ENCODE measurements around the gene EME2. TPM values are rescaled to one million over a fixed set of nuclear protein-coding genes. Genes with fewer than 3 reads are reported as not detected.
"Not testable (repeated sequence)": the region's sequence is repeated elsewhere in the genome, so short reads cannot be mapped to it uniquely, and the experiment has no call there.

The EME2 gene
- total RNA-seq, 1 donor from 2014 or later, result 15.3 TPM

- intact Hi-C loops (cut with DNase I), result no loop called here
- DNase-seq (ENCODE audit: low spot score), result no peak
- no peak for ATAC-seq
Measured at GRCh38 chr16:1794908-1795666, 22.5 kb downstream of the EME2 start.

GRCh38 chr16:1799263-1799662 lies 26.7 kb downstream of the EME2 start:
- DNase-seq (ENCODE audit: low spot score); ATAC-seq; intact Hi-C loops (cut with DNase I): not testable (repeated sequence)

DNA sequence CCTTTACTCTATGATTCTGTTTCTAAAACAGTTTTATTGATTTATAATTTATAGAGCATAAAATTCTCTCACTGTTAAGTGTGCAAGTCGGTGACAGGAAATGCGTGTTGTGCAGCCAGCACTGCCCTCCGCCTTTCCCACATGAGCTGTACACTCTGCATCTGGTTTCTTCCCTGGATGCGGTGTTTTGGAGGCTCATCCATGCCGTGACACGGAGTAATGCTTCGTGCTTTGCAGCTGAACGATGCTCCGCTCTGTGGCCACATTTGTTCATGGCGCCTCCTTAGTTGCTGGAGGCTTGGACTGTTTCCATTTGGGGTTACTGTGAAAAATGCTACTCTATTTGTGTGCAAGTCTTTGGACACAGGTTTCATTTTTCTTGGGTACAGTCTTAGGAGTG lies 28.1 kb downstream of the EME2 start:
- no peak for DNase-seq (ENCODE audit: low spot score)
- intact Hi-C loops (cut with DNase I), result no loop called here
- ATAC-seq, result no peak

- DNase-seq (ENCODE audit: low spot score) (no peak), ATAC-seq (no peak)
- intact Hi-C loops (cut with DNase I), result no loop called here
Measured at GRCh38 chr16:1807626-1808025, 35.0 kb downstream of the EME2 start.

DNA sequence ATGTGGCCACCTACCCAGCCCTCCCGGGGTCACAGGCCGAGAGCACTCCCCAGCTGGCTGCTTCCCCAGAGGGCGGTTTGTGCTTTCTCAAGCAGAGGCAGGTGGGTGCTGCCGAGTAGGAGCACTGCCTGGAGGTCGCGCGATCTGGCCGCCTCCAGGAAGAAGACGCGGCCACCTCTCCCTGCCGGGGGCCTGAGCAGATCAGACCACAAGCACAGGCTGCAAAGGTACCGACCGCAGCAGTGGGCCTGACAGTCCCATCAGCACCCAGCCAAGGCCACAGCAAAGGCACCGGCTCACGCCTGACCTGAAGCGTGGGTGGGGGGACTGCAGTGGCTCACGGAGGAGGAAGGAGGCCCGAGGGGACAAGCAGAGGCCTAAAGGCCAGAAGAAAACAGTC lies 36.1 kb downstream of the EME2 start:
- intact Hi-C loops (cut with DNase I), result no loop called here
- ATAC-seq, result no peak
- DNase-seq (ENCODE audit: low spot score), result no peak

GRCh38 chr16:1809281-1809801 lies 36.7 kb downstream of the EME2 start:
- no peak for DNase-seq (ENCODE audit: low spot score)
- no peak for ATAC-seq
- intact Hi-C loops (cut with DNase I), result no loop called here

GRCh38 chr16:1810106-1810505 lies 37.5 kb downstream of the EME2 start:
- ATAC-seq (no peak), DNase-seq (ENCODE audit: low spot score) (no peak)
- intact Hi-C loops (cut with DNase I), result no loop called here

GRCh38 chr16:1810536-1810935 lies 37.9 kb downstream of the EME2 start:
- no peak for DNase-seq (ENCODE audit: low spot score)
- intact Hi-C loops (cut with DNase I), result no loop called here
- ATAC-seq, result no peak

- DNase-seq (ENCODE audit: low spot score) (peak; percentile 78), ATAC-seq (peak; percentile 86)
- intact Hi-C loops (cut with DNase I), result no loop called here
Measured at GRCh38 chr16:1812732-1813163, 40.1 kb downstream of the EME2 start.

GRCh38 chr16:1815461-1815860 lies 42.9 kb downstream of the EME2 start:
- DNase-seq (ENCODE audit: low spot score) (no peak), ATAC-seq (peak; percentile 77)
- intact Hi-C loops (cut with DNase I), result no loop called here

DNA sequence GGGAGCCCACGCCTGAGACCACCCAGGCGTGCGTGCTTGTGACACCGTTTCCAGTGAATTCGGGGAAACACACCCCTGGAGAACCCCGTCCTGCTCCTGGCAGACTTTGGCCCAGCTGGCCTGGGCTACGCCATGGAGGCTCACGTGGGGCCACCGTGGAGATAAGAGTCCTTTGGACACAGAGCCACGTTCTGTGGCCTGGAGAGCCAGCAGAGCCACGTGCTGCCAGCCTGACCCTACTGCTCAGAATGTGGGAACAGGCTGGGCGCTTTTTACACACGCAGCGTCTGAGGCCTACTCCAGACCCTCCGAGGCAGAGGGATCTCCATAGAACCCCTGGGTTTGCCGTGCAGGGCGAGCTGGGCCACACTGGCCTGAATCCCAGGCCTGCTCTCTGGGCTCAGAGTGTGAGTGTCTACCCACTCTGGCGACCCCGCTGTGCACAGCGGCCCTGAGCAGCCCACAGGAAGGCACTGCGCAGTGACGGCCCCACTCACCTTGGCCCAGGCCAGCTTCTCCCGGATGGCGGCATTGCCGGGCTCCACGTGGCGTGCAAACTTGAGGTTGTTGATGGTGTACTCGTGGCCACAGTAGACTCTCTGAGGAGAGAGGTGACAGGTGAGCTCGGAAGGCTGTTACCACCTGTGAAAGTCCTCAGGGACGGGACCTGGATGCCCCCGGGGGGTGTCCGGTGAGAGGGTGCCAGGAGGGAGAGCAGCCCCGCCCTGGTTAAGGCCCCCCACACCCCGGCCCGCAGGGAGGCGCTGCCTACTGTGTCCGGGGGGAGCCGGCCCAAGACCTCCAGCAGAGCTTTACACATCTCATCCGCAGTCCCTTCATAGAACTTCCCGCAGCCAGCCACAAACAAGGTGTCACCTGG lies 44.0 kb downstream of the EME2 start:
- intact Hi-C loops (cut with DNase I), result no loop called here
- DNase-seq (ENCODE audit: low spot score), result no peak
- ATAC-seq, result no peak

- ATAC-seq (no peak), DNase-seq (ENCODE audit: low spot score) (no peak)
- intact Hi-C loops (cut with DNase I), result no loop called here
Measured at GRCh38 chr16:1817276-1817589, 44.6 kb downstream of the EME2 start.

GRCh38 chr16:1817716-1818115 lies 45.1 kb downstream of the EME2 start:
- intact Hi-C loops (cut with DNase I), result no loop called here
- DNase-seq (ENCODE audit: low spot score), result no peak
- ATAC-seq, result no peak

DNA sequence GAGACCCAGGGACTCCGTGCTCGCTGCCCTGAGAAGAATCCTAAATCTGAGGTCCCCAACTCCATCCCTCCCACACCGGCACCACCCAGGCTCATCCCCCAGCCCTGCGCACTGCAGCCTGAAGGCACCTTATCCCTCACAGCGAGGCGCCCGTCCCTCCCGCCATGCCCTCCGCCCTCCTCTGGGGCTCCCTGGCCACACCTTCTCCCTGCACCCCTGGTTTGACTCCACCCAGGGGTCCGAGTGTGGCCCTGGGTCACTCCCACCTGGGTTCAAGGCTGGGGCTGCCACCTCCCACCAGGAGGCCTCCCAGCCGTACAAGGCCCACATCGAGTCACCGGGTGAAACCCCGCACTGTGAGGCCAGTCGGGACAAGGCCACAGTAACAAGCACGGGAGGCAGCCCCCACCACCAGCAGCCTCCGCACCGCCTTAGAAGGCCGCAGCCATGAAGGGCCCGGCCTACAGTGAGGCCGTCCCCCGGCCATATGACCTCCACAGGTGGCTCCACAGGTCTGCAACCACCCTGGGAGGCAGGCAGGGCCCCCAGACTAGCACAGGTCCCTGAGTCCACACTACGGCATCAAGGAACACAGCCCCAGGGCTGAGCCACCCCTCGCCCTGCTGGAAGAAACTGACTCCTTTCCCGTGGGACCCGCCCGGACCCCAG lies 45.7 kb downstream of the EME2 start:
- no peak for ATAC-seq
- intact Hi-C loops (cut with DNase I), result no loop called here
- no peak for DNase-seq (ENCODE audit: low spot score)

- DNase-seq (ENCODE audit: low spot score) (no peak), ATAC-seq (no peak)
- intact Hi-C loops (cut with DNase I), result no loop called here
Measured at GRCh38 chr16:1818873-1819525, 46.4 kb downstream of the EME2 start.

DNA sequence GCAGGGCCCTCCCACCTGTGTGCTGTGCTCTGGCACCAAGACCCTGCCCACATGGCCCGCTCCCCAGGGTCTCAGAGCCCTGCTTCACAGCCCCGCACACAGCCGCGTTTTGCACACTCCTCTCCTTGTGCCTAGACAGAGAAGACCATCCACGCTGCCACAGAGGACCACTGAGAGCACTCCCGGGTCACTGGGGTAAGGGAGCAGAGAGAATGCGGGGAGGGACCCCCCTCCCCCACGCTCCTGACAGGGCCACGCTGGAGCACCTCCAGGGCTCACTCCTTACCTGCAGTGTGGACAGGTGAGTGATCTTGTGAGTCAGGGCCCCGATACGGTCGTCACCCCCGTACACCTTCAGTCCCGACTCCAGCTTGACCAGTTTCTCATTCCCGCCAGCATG lies 47.0 kb downstream of the EME2 start:
- no peak for DNase-seq (ENCODE audit: low spot score)
- ATAC-seq, result no peak
- intact Hi-C loops (cut with DNase I), result no loop called here

DNA sequence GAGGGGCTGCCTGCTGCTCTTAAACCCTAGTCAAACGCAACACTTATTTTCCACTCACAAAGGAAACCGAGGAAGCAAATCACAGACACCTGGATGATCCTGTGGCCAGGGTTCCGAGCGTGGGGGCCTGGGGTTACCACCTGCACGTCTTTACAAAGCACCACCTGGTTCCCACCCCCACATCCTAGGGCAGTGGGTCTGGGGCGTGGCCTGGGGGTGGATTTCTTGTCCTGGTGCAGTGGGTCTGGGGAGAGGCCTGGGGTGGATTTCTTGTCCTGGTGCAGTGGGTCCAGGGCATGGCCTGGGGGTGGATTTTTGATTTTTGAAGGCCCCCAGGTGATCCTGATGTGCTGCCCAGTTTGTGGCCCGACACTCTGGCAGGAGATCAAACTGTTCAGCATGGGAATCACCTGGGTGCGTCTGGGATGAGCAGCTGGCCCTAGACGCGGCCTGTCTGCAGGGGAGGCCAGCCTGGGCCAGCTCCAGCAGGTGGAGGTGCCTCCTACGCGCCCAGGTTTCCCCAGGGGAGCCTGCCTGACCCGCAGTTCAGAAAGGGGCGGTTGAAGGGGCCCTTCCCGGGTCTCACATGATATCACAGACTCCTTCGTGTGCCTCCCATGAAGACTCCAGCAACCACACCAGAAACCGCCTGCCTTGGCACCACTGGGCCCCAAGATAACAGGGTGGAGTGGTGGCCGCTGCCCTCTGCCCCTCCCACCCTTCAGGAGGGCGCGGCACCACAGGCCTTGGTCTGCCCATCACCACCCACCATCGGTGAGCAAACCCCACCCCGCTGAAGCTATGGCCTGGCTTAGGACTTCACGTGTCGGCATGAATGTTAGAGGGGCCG lies 47.7 kb downstream of the EME2 start:
- DNase-seq (ENCODE audit: low spot score) (no peak), ATAC-seq (no peak)
- intact Hi-C loops (cut with DNase I), result no loop called here

DNA sequence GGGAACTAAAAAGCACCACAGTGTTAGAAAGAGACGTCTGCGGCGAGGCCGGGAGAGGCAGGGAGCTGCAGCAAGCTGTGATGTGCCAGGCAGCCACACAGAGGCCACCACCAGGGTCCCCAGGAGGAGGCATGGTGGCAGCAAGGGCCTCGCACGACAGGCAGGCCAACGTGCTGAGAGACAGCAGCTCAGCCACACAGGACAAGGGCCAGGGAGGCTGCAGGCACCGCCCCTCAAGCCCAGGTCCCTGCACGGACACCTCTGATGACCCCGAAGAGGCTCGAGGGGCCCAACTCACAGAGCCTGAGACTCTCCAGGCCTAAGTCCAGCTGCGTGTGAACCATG lies 48.3 kb downstream of the EME2 start:
- intact Hi-C loops (cut with DNase I), result no loop called here
- ATAC-seq (no peak), DNase-seq (ENCODE audit: low spot score) (peak; percentile 34)
